ENCODE data around the gene SLIT3. TPM values are rescaled to one million over a fixed set of nuclear protein-coding genes. Genes with fewer than 3 reads are reported as not detected.

The SLIT3 gene
- total and polyA plus RNA-seq, 2 donors from 2014 or later, result 14.5 to 54.1 TPM

DNA sequence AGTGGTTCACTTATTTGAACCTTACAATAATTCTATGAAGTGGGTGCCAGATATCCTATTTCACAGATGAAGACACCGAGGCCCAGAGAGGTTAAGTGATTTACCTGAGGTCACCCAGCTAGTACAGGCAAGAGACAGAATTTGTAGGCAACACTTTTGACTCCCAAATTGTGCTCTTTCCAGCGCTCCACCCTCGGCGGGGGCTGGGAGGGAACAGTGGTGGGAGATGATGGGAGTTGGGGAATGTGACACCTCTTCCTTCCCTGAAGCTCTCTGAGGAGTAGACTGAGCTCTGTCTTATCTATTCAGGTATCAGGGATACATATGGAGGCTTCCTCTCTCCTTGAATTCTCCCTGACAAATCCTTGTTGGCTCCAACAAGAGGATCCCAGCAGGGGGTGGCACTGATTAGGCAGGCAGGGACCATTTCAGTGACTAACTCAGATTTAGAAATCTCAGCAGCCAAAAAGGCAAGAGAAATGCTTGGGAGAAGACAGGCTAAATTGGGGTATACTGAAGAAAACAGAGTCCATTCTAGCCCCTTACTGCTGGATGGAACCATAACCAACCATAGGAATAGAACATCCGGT lies 626.0 kb downstream of the SLIT3 start:
- no peaks in the 10 kb centered on the region for H3K4me1 ChIP-seq (ENCODE audit: control insufficient read depth in 2 of 3, insufficient read depth in 2 of 3, low read depth in 1 of 3, low read length in 3 of 3)
- FAIRE-seq (no peak), DNase-seq (no peak)
- H3K9me3 ChIP-seq (ENCODE audit: control insufficient read depth in 2 of 3, insufficient read depth in 1 of 3, low read length in 3 of 3), result no peaks in the 10 kb centered on the region
- H3K27ac ChIP-seq (ENCODE audit: low read depth in 2 of 2, low read length in 2 of 2), result no peak overlapping the region
- TF ChIP-seq, protein P1, sequence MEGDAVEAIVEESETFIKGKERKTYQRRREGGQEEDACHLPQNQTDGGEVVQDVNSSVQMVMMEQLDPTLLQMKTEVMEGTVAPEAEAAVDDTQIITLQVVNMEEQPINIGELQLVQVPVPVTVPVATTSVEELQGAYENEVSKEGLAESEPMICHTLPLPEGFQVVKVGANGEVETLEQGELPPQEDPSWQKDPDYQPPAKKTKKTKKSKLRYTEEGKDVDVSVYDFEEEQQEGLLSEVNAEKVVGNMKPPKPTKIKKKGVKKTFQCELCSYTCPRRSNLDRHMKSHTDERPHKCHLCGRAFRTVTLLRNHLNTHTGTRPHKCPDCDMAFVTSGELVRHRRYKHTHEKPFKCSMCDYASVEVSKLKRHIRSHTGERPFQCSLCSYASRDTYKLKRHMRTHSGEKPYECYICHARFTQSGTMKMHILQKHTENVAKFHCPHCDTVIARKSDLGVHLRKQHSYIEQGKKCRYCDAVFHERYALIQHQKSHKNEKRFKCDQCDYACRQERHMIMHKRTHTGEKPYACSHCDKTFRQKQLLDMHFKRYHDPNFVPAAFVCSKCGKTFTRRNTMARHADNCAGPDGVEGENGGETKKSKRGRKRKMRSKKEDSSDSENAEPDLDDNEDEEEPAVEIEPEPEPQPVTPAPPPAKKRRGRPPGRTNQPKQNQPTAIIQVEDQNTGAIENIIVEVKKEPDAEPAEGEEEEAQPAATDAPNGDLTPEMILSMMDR (IDR thresholded peaks at IDR 0.05; ENCODE audit: borderline replicate concordance, extremely low read depth, insufficient read depth), result no peak
- H3K4me3 ChIP-seq (ENCODE audit: low read length in 3 of 3), result no peak overlapping the region
- H3K36me3 ChIP-seq (ENCODE audit: control insufficient read depth in 2 of 3, insufficient read depth in 3 of 3, low read length in 3 of 3), result no peaks in the 10 kb centered on the region
- H3K9ac ChIP-seq (ENCODE audit: low read length in 3 of 3), result no peak overlapping the region
- H3K27me3 ChIP-seq (ENCODE audit: control insufficient read depth, insufficient read depth, low read length), result no peaks in the 10 kb centered on the region
- intact Hi-C loops (cut with DNase I), result no loop called here

DNA sequence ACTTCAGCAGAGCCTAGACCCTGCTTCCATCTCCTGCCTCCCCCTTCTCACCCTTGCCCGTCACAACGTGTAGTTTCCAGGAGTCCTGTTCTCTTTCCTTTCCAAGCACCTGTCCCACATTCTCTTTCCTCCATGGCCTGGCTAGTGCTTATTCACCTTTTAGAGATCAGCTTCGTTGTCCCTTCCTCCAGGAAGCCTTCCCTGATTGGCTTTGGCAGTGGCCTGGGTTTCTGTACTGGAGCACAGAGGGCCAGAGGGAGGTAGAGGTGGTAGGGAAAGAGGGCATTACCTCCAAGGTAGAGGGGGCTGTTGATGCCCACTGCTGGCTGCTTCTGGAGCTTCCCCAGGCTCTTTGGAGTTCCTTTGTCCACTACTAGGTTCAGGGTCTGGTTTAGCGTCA lies 628.1 kb downstream of the SLIT3 start:
- Histone ChIP-seq H3K9ac (ENCODE audit: low read length in 3 of 3) (no peak overlapping the region), H3K4me1 (ENCODE audit: control insufficient read depth in 2 of 3, insufficient read depth in 2 of 3, low read depth in 1 of 3, low read length in 3 of 3) (no peaks in the 10 kb centered on the region), H3K27ac (ENCODE audit: low read depth in 2 of 2, low read length in 2 of 2) (no peak overlapping the region), H3K36me3 (ENCODE audit: control insufficient read depth in 2 of 3, insufficient read depth in 3 of 3, low read length in 3 of 3) (no peaks in the 10 kb centered on the region), H3K4me3 (ENCODE audit: low read length in 3 of 3) (no peak overlapping the region), H3K27me3 (ENCODE audit: control insufficient read depth, insufficient read depth, low read length) (no peaks in the 10 kb centered on the region), H3K9me3 (ENCODE audit: control insufficient read depth in 2 of 3, insufficient read depth in 1 of 3, low read length in 3 of 3) (no peaks in the 10 kb centered on the region)
- DNase-seq (no peak), FAIRE-seq (no peak)
- TF ChIP-seq, protein P1 (IDR thresholded peaks at IDR 0.05; ENCODE audit: borderline replicate concordance, extremely low read depth, insufficient read depth), result no peak
- intact Hi-C loops (cut with DNase I), result no loop called here

DNA sequence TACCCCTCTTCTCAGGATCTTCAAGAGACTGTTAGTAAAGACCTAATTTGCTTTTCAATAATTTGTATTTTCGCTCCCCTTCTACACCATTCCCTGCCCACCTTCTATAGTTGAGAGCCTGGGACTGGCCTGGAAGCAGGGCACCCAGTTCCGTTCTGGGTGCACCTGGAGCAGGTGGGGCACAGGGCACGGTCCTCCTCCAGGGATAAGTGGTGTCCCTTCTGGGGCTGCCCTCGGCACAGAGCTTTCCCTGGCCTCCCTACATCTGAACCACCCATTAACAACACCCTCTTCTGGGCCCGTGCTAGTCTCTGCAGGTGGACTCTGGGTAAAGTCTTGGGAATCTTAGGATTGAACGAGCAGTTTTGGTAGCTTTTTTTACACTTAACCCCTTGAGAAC lies 628.9 kb downstream of the SLIT3 start:
- Histone ChIP-seq H3K4me1 (ENCODE audit: control insufficient read depth in 2 of 3, insufficient read depth in 2 of 3, low read depth in 1 of 3, low read length in 3 of 3) (no peaks in the 10 kb centered on the region), H3K9ac (ENCODE audit: low read length in 3 of 3) (no peak overlapping the region), H3K27ac (ENCODE audit: low read depth in 2 of 2, low read length in 2 of 2) (no peak overlapping the region), H3K27me3 (ENCODE audit: control insufficient read depth, insufficient read depth, low read length) (no peaks in the 10 kb centered on the region), H3K36me3 (ENCODE audit: control insufficient read depth in 2 of 3, insufficient read depth in 3 of 3, low read length in 3 of 3) (no peaks in the 10 kb centered on the region), H3K9me3 (ENCODE audit: control insufficient read depth in 2 of 3, insufficient read depth in 1 of 3, low read length in 3 of 3) (no peaks in the 10 kb centered on the region), H3K4me3 (ENCODE audit: low read length in 3 of 3) (no peak overlapping the region)
- FAIRE-seq (no peak), DNase-seq (no peak)
- intact Hi-C loops (cut with DNase I), result no loop called here
- TF ChIP-seq, protein P1 (IDR thresholded peaks at IDR 0.05; ENCODE audit: borderline replicate concordance, extremely low read depth, insufficient read depth), result no peak
